Stimulated activated CD4-positive, alpha-beta T cell treated with anti-CD3 and anti-CD28 coated beads, Interleukin-2, amount 100 ng/mL, for 4 hours (primary cell): ENCODE measurements around the gene IPMK.

Source experiments
- DNase-seq: peaks from one replicate; pipeline ENCODE4 v3.0.0-alpha.2; 2020; ENCODE audit warnings: low read depth

The IPMK gene

GRCh38 chr10:58153751-58154150, 113.9 kb downstream of the IPMK start:
- no peak for DNase-seq

GRCh38 chr10:58152673-58153263, 114.9 kb downstream of the IPMK start:
- DNase-seq: no peak

GRCh38 chr10:58150290-58150689, 117.4 kb downstream of the IPMK start:
- DNase-seq: no peak

GRCh38 chr10:58143944-58144343, 123.8 kb downstream of the IPMK start:
- no peak for DNase-seq
